Bronchus fibroblast of lung (primary cell): ENCODE data around the gene TGM6. TPM values are rescaled to one million over a fixed set of nuclear protein-coding genes. Genes with fewer than 3 reads are reported as not detected.

ENCODE experiments used
- total RNA-seq: library from RNA; depleted of rRNA; stranded (reverse); fragments of >200 nt; gene quantifications from 2 replicates; pipeline ENCODE4 v1.2.3, GENCODE V29; 2015

Gene TGM6
- total RNA-seq: not detected in 2 replicates

DNA sequence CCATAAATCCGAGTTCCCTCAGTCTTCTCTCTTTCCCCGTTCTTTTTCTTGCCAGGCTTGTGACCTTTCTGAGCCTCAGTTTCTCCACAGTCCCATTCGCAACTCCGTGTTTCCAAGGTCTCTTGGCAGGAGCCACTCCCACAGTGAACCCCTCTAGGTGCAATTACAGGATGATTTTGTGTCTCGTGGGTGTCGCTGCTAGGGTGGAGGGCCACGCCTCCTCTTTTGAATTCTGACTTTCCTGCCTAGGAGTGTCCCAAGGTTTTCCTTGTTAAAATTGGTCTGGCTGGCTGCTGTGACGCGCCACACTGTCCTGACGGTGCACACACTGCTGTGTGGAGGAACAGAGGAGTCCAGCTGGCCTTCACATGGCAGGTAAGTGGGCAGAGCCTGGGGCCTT is at the start of gene TGM6:
TSS of gene TGM6 (plus strand) at position 301 of the 400 bp plus-strand sequence. CDS start at position 369, 68 bp downstream.

GRCh38 chr20:2470423-2471193 is 89.9 kb downstream of the TGM6 start, which contains the start of gene SNRPB:
Gene SNRPB, minus strand, starts transcription at chr20:2470789. Its CDS starts 99 bp downstream, at chr20:2470690.

Other genes with a start within 250 kb of the TGM6 start
- gene TGM3, start 84.9 kb upstream of the TGM6 start, total RNA-seq: not detected in 2 replicates
- gene SNRPB, start 89.9 kb downstream of the TGM6 start, total RNA-seq: 647 and 670 TPM in 2 replicates
- gene ZNF343, start 128.0 kb downstream of the TGM6 start, total RNA-seq: 5.0 and 5.2 TPM in 2 replicates
- gene TMC2, start 155.7 kb downstream of the TGM6 start, total RNA-seq: not detected in 2 replicates